Muscle of leg (tissue), 11 donors: ENCODE data around the gene ACTL10. TPM values are rescaled to one million over a fixed set of nuclear protein-coding genes. Genes with fewer than 3 reads are reported as not detected.

Experiments
- DNase-seq: peaks from one replicate; pipeline ENCODE4 v3.0.0; 2013
- H3K27ac ChIP-seq: one replicate; pipeline ENCODE4 v1.5.1; 2013; ENCODE audit warnings: mild to moderate bottlenecking, low read length, control low read depth
- H3K27me3 ChIP-seq: one replicate; pipeline ENCODE4 v1.6.1; 2013; ENCODE audit warnings: low read length; ENCODE audit not compliant: control insufficient read depth, insufficient read depth
- H3K36me3 ChIP-seq: one replicate; pipeline ENCODE4 v1.6.1; 2013; ENCODE audit warnings: low read length; ENCODE audit not compliant: control insufficient read depth, insufficient read depth
- H3K4me1 ChIP-seq: one replicate; pipeline ENCODE4 v1.6.1; 2013; ENCODE audit warnings: low read length; ENCODE audit not compliant: control insufficient read depth, insufficient read depth
- H3K4me3 ChIP-seq: one replicate; pipeline ENCODE4 v1.5.1; 2013; ENCODE audit warnings: low read length, control low read depth
- H3K9me3 ChIP-seq: replicated peaks from 2 replicates; pipeline ENCODE4 v1.6.1; 2013; ENCODE audit warnings: low read depth, low read length; ENCODE audit not compliant: control insufficient read depth
- WGBS: methylation state at CpG from one replicate; pipeline ENCODE4 v1.1.5; 2013; ENCODE audit warnings: missing lambda C conversion rate; ENCODE audit not compliant: insufficient coverage; 5-methylcytosine and 5-hydroxymethylcytosine counted together
- polyA plus RNA-seq, 8 donors: library from polyadenylated mRNA; unstranded; fragments of 120-200 nt; gene quantifications; one replicate each; pipeline versions ENCODE4 v1.2.1 to v1.2.3, GENCODE V29; 2013; ENCODE audit warnings: inconsistent platforms in 1 of 8, low replicate concordance in 1 of 8; ENCODE audit not compliant: insufficient read length in 8 of 8, insufficient read depth in 1 of 8
- total RNA-seq: library from RNA; stranded (reverse); fragments of 120-200 nt; gene quantifications from one replicate; pipeline ENCODE4 v1.2.4, GENCODE V29; 2013

ACTL10 gene
- total and polyA plus RNA-seq, 9 donors, result 0.22 to 0.78 (median 0.46) TPM

DNA sequence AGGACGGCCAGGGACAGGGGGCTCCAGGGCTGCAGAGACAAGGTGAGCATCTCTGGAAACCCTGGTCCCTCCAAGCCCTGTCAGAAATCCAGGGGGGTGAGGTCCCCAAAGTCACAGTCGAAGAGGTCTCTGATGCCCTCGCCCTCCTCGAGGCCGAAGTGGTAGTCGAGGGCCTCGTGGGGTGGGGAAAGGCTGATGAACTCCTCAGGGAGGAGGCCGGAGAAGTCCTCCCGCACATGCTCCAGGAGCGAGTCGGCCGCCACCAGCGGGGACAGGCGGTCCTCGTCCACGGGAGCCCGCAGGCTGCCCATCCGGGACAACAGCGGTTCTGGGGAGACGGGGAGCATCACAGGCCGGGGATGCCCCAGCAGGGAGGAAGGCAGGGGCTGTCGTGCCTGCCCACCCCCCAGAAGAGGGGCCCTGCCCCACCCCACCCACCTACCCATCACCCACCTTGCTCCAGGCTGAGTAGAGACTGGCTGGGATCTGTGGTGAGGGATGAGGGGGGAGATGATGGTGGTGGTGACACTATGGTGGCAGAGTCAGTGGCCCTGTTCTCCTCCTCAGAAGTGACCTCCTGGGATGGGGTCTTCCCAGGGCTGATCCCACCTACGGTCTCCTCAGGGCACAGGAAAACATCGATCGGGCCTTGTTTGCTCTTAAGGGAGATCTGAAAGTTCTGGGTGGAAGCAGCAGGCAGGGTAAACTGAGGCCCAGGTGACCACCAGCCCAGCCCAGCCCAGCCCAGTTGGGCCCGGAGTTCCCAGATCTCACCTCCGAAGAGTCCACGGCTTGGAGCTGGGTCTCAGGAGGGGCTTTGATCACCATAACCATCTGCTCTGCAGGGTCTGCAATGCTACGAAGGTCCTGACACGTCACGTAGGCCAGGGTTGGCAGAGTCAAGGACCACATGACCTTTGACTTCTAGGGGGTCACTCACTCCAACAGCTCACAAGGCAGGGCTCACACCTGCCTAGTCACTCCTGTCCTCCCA is 10.2 kb downstream of the ACTL10 start:
- Histone ChIP-seq H3K4me1 (peaks cover 63% of the 10 kb centered on the region), H3K4me3 (no peak overlapping the region), H3K27me3 (no peaks in the 10 kb centered on the region), H3K27ac (no peak overlapping the region), H3K9me3 (no peaks in the 10 kb centered on the region), H3K36me3 (peaks cover 13% of the 10 kb centered on the region)
- 91% methylated on average over 22 of the region's 31 CpGs for WGBS
- DNase-seq, result no peak

DNA sequence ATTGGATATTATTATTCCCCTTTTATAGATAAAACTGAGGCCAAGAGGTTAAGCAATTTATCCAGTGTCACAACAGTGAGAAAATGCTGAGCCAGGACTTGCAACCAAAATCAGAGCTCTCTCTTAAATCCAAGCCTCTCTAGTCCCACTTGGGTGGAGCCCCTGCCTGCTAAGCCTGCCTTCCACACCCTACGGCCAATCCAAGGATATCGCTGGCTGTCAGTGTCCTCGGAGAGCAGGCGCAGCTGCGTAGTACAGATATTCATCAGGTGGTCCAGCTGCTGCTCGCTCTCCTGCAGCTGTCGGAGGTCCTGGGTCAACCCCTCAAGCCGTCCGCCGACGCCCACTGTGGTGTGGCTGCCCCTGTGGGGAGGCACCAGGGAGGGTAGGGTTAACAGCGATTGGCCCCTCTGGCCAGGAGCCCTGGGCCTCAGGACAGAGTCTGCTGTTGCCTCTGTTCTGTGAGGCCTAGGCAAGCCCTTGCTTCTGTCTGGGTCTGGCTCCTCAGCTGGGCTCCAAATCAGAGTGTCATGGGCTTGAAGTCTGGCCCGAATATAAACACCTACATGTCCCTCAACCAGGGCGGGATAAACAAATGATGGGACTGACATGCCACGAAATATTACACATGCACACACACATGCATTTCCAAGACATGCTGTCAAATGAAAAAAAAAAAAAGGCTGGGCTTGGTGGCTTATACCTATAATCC is 11.4 kb downstream of the ACTL10 start:
- Histone ChIP-seq H3K27ac (peak overlapping the region; percentile 72), H3K4me1 (peaks cover 51% of the 10 kb centered on the region)
- 30% methylated on average over 11 of the region's 15 CpGs for WGBS

DNA sequence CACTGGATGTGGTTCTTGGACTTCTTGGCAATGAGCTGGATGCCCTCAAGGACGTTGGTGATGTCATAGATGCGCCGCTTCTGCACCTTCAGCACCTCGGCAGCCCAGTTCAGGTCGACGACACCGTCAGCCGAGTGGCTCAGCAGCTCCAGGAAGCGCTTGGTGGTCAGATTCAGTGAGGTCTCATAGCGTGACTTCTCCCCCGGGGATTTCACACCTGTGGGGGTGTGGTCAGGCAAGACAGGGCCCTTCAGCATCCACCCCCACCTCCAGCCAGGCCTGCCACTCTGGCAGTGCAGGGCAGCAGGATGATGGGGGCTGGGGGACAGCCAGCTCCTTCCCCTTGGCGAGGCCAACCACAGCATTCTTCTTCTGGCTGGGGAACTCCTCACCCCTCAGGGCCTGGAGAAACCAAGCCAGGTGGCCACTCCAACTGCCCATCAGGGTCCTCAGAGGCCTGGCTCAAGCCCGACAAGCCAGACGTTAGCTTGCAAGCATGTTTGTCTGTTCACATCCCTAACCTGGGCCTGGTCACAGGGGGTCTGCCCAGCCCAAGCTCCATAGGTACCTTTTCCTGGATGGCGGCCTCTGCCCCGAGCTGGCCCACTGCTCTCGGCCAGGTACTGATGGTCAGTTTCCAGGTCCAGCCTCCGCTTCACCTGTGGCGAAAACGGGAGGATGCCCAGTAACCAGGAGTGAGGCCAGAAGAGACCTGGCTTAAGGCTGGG is 13.2 kb downstream of the ACTL10 start:
- WGBS, result 87% methylated on average over 16 of the region's 20 CpGs
- H3K4me1 ChIP-seq, result peaks cover 50% of the 10 kb centered on the region

More for the DNA sequence above, 11.4 kb downstream of the ACTL10 start:
- Histone ChIP-seq H3K27me3 (no peaks in the 10 kb centered on the region), H3K36me3 (peaks cover 17% of the 10 kb centered on the region), H3K9me3 (no peaks in the 10 kb centered on the region), H3K4me3 (no peak overlapping the region)
- peak; percentile 93 for DNase-seq

DNA sequence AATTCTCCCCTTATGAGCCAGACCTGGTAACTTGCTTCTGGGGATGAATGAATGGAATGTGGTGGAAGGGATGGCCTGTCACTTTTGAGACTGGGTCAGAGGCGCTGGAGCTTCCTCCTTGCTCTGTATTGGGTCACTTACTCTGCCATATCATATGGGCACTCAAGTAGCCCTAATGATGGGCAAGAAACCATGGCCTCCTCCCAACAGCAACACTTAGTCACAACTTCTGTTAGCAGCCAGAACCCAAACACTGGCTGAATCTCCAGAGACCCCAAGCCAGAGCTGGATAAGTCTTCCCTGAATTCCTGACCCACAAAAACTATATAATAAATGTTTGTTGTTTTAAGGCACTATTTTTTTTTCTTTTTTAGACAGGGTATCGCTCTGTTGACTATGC is 13.9 kb downstream of the ACTL10 start:
- WGBS, result no CpG with 5 or more reads among the region's 2 CpGs
- H3K36me3 ChIP-seq, result peaks cover 17% of the 10 kb centered on the region
- no peaks in the 10 kb centered on the region for H3K27me3 ChIP-seq
- H3K27ac ChIP-seq, result no peak overlapping the region
- no peak overlapping the region for H3K4me3 ChIP-seq
- H3K9me3 ChIP-seq, result no peaks in the 10 kb centered on the region
- H3K4me1 ChIP-seq, result peaks cover 50% of the 10 kb centered on the region
- DNase-seq, result no peak

More for the DNA sequence above, 13.2 kb downstream of the ACTL10 start:
- DNase-seq, result no peak
- Histone ChIP-seq H3K27me3 (no peaks in the 10 kb centered on the region), H3K4me3 (no peak overlapping the region), H3K36me3 (peaks cover 17% of the 10 kb centered on the region), H3K27ac (no peak overlapping the region), H3K9me3 (no peaks in the 10 kb centered on the region)

DNA sequence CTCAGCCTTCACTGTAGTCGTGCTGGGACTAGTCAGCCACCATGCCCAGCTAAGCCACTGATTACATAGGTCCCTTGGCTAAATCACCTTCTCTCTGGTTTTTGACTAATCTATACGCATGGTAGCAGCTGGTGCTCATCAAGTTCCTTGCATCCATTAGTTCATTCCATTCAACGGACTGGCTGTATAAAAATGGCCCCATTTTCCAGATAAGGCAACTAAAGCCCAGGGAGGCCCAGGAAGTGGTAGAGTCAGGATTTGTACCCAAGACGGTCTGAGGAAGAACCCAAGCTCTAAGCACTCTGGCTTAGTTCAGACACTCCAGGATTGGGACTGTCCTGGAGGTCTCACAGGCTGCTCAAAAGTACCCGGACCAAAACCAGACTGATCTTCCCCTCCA is 14.5 kb downstream of the ACTL10 start:
- H3K27ac ChIP-seq, result no peak overlapping the region
- H3K4me1 ChIP-seq, result peaks cover 44% of the 10 kb centered on the region
- peaks cover 14% of the 10 kb centered on the region for H3K36me3 ChIP-seq
- 72% methylated on average over 4 of the region's 5 CpGs for WGBS
- H3K27me3 ChIP-seq, result no peaks in the 10 kb centered on the region
- H3K4me3 ChIP-seq, result no peak overlapping the region
- no peak for DNase-seq
- H3K9me3 ChIP-seq, result no peaks in the 10 kb centered on the region

DNA sequence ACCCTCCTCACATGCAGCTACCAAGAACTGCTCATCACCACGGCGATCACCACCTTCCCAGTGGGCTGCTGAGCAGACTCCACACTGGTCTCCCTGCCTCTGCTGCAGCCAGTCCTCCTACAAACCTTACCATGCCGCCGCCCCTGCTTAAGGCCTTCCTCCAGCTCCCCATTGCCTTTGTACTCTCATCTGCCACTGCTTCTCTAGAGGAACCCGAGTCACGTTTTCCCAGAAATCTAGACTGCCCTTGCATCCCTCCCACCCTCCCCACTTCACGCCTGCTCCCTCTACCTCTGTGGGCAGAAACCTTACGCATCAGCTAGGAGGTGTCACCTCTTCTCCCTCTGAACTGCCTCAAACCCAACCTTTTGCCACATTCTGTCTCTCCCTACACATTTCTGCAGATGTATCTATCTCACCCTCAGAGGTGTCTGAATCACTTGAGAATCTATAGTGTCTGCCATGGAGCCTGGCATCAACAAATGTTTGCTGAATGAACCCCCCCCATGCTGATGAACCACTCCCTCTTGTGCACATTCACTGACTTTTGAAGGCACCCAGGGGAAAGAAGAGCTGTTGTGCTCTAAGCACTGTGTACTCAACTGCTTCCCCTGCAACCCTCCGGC is 15.1 kb downstream of the ACTL10 start:
- no peak overlapping the region for H3K27ac ChIP-seq
- DNase-seq, result no peak
- H3K4me1 ChIP-seq, result peaks cover 43% of the 10 kb centered on the region
- no peaks in the 10 kb centered on the region for H3K27me3 ChIP-seq
- peaks cover 13% of the 10 kb centered on the region for H3K36me3 ChIP-seq
- H3K4me3 ChIP-seq, result no peak overlapping the region
- 73% methylated on average over 9 of the region's 9 CpGs for WGBS
- no peaks in the 10 kb centered on the region for H3K9me3 ChIP-seq

DNA sequence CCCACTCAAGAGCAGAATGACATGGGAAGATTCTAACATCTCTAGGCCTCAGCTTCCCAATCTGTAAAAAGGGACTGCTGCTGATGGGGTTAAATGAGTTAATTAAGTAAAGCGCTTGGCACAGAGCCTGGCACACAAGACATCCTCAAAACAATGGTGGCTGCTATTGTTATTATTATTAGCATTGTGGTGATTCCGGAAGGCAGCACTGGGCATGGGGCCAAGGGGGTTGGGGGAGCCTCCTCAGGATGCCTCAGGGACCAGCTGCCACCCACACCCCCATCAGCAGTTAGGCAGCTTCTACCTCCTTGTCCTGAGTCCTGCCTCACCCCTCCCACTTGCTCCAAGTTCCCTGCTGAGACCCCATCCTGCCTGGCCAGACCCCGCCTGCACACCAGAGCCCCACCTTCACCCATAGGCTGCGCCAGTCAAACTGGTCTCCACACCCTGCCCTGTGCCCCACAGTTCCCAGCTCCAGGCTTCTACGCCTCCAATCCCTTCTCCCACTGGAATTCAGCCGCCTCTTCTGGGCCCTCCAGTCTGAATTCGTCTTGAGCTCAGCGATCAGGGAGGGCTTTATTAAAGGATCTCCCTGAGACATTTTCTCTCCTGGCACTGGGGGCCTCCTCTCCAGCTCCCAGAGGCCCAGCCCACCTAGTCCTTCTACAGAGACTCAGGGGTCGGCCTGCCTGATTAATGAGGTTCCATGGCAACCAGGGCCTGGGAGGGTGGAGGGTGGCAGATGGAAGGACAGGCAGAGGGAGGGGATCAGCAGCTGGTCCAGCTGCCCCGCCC is 18.0 kb downstream of the ACTL10 start:
- no peaks in the 10 kb centered on the region for H3K9me3 ChIP-seq
- 10% methylated on average over 7 of the region's 10 CpGs for WGBS
- no peaks in the 10 kb centered on the region for H3K27me3 ChIP-seq
- DNase-seq, result no peak
- H3K4me3 ChIP-seq, result peak overlapping the region; percentile 46
- H3K4me1 ChIP-seq, result peaks cover 25% of the 10 kb centered on the region
- peaks cover 10% of the 10 kb centered on the region for H3K36me3 ChIP-seq
- peak overlapping the region; percentile 76 for H3K27ac ChIP-seq

DNA sequence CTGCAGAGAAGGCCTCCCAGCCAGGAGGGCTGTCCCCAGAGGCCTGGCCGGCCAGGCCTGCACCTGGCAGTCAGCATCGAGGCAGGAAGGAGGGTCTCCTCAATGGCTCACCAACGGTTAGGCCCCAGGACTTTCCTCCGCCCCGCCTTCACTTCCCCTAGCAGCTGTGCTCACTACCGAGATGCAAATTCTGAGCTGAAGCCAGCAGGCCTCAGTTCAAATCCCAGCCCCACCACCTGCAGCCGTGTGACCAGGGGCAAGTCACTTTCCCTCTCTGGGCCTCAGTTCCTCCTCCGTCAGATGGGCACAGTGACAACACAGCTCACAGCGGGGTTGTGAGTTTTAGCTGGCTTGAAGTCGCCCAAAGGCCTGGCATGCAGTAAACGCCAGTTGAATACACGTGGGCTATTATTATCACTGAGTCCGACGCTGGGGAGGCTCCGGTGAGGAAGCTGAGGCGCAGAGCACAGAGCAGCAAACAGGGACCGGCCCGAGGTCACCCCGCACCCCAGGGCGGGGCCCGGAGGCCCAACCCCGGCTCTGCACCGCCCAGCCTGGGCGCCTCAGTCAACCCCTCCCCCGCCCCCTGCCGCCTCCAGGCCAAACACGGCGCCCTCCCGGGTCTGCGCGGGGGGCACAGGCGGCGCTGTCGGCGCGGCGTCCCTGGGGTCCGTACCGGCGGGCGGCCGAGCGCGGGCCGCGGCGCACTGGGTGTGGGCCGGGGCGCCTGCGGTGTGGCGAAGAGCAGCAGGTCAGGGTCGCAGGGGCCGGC is 18.8 kb downstream of the ACTL10 start:
- Histone ChIP-seq H3K27me3 (no peaks in the 10 kb centered on the region), H3K4me3 (peak overlapping the region; percentile 46), H3K27ac (peak overlapping the region; percentile 76), H3K9me3 (no peaks in the 10 kb centered on the region), H3K36me3 (peaks cover 4% of the 10 kb centered on the region), H3K4me1 (peaks cover 25% of the 10 kb centered on the region)
- peak; percentile 83 for DNase-seq
- under 1% methylated on average over 49 of the region's 53 CpGs for WGBS
